Measurements from ENCODE around the gene PRPF6. TPM values are rescaled to one million over a fixed set of nuclear protein-coding genes. Genes with fewer than 3 reads are reported as not detected.

PRPF6 gene
- total RNA-seq, 1 donor from 2014 or later = 57.2 TPM

GRCh38 chr20:64056889-64057627 is 76.1 kb downstream of the PRPF6 start:
- ATAC-seq (no peak), DNase-seq (peak; percentile 45)
- H3K27ac ChIP-seq = peak overlapping the region; percentile 87
- H3K36me3 ChIP-seq = no peaks in the 10 kb centered on the region
- peaks cover 50% of the 10 kb centered on the region for H3K4me1 ChIP-seq
- intact Hi-C loops (cut with DNase I) = no loop called here
- peak overlapping the region; percentile 41 for H3K4me3 ChIP-seq
- TF ChIP-seq, protein P1, sequence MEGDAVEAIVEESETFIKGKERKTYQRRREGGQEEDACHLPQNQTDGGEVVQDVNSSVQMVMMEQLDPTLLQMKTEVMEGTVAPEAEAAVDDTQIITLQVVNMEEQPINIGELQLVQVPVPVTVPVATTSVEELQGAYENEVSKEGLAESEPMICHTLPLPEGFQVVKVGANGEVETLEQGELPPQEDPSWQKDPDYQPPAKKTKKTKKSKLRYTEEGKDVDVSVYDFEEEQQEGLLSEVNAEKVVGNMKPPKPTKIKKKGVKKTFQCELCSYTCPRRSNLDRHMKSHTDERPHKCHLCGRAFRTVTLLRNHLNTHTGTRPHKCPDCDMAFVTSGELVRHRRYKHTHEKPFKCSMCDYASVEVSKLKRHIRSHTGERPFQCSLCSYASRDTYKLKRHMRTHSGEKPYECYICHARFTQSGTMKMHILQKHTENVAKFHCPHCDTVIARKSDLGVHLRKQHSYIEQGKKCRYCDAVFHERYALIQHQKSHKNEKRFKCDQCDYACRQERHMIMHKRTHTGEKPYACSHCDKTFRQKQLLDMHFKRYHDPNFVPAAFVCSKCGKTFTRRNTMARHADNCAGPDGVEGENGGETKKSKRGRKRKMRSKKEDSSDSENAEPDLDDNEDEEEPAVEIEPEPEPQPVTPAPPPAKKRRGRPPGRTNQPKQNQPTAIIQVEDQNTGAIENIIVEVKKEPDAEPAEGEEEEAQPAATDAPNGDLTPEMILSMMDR (IDR thresholded peaks at IDR 0.05) = no peak
- H3K9me3 ChIP-seq = no peaks in the 10 kb centered on the region
- H3K27me3 ChIP-seq (ENCODE audit: low read depth) = peaks cover 34% of the 10 kb centered on the region

GRCh38 chr20:64057628-64058498 is 76.9 kb downstream of the PRPF6 start:
- Histone ChIP-seq H3K27ac (peak overlapping the region; percentile 87), H3K27me3 (ENCODE audit: low read depth) (peaks cover 28% of the 10 kb centered on the region), H3K36me3 (no peaks in the 10 kb centered on the region), H3K4me1 (peaks cover 49% of the 10 kb centered on the region), H3K9me3 (no peaks in the 10 kb centered on the region), H3K4me3 (peak overlapping the region; percentile 41)
- DNase-seq = peak; percentile 84
- intact Hi-C loops (cut with DNase I) = no loop called here
- peak; percentile 76 to 77 for ATAC-seq
- TF ChIP-seq, protein P1 (IDR thresholded peaks at IDR 0.05) = peak; percentile 91

DNA sequence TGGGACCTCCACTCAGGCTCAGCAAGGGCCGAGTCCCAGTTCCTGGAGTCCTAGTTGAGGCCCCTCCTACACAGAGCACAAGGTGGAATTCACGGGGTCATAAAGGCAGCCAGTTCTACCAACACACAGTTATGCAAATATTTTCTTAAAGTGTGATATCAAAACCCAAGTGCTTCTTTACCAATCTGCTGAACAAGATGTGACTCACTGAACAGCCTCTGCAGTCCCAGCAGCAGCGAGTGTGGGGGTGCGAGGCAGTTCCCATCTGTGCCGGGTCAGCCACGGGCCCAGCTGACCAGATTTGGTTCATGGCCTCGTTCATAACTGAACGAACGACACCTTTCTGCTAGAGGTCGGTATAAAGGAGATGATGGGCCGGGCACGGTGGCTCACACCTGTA is 77.6 kb downstream of the PRPF6 start:
- H3K27me3 ChIP-seq (ENCODE audit: low read depth) = peaks cover 28% of the 10 kb centered on the region
- H3K9me3 ChIP-seq = no peaks in the 10 kb centered on the region
- peaks cover 48% of the 10 kb centered on the region for H3K4me1 ChIP-seq
- DNase-seq (no peak), ATAC-seq (no peak)
- H3K27ac ChIP-seq = peak overlapping the region; percentile 87
- intact Hi-C loops (cut with DNase I) = no loop called here
- H3K36me3 ChIP-seq = no peaks in the 10 kb centered on the region
- H3K4me3 ChIP-seq = no peak overlapping the region
- TF ChIP-seq, protein P1 (IDR thresholded peaks at IDR 0.05) = no peak

- Histone ChIP-seq H3K9me3 (no peaks in the 10 kb centered on the region), H3K4me1 (peaks cover 46% of the 10 kb centered on the region), H3K27me3 (ENCODE audit: low read depth) (peaks cover 3% of the 10 kb centered on the region), H3K27ac (peak overlapping the region; percentile 88), H3K4me3 (peak overlapping the region; percentile 92), H3K36me3 (no peaks in the 10 kb centered on the region)
- intact Hi-C loops (cut with DNase I) = no loop called here
- TF ChIP-seq, protein P1 (IDR thresholded peaks at IDR 0.05) = no peak
- no peak for DNase-seq
- no peak for ATAC-seq
These were observed 81.3 kb downstream of the PRPF6 start for GRCh38 chr20:64062276-64062595.

DNA sequence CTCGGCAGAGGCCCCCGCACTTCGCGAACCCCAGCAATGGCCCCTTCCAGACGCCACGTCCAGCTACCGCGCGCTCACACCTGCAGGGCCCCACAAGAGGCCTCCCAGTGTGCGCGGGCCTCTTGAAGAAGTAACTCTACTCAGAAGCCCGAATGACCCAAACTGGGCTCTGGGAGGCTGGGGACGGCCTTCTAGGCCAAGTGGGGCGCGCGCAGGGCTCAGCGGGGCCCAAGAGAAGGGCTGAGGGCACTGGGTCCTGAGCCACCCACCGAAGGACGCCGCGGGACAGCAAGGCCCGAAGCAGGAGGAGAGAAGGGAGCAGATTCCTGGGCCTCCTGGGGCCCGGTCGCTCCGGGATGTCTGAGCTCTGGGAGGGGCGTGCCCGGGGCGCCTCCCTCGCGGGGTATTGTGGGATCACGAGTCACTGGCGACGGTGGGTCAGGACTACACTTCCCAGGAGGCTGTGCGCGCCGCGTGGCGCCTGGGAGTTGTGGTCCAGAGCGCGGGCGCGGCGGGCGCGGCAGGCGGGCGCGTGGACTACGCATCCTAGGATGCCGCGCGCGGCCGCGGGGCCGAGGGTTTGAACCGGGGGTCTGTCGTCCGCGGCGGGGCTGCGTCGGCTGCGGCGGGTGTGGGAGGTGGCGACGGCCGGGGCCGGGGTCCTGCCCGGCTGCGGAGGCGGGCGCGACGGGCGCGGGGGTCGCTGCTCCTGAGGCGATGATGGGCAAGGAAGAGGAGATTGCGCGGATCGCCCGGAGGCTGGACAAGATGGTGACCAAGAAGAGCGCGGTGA is 81.9 kb downstream of the PRPF6 start, which contains the start of gene TCEA2:
TCEA2 (plus strand) TSS at position 603 of the 793 bp plus-strand sequence; CDS start at position 718, 115 bp downstream.
- Histone ChIP-seq H3K27ac (peak within 1 kb of the TSS; percentile 88), H3K4me3 (peak within 1 kb of the TSS; percentile 92), H3K9me3 (no peaks in the 10 kb centered on the region), H3K4me1 (peaks cover 40% of the 10 kb centered on the region), H3K36me3 (no peaks in the 10 kb centered on the region), H3K27me3 (ENCODE audit: low read depth) (no peaks in the 10 kb centered on the region)
- DNase-seq (peak; percentile 99), ATAC-seq (peak; percentile 96 to 97)
- TF ChIP-seq, protein P1 (IDR thresholded peaks at IDR 0.05) = no peak
- intact Hi-C loops (cut with DNase I) = no loop called here

Data from lower lobe of right lung (tissue), 2 donors.